Cardiac septum (tissue), 1 donor: ENCODE measurements around the gene PPARD. TPM values are rescaled to one million over a fixed set of nuclear protein-coding genes. Genes with fewer than 3 reads are reported as not detected.
A peak's percentile ranks its signal among the peaks of the same experiment; 100 is the strongest.
"Not testable (repeated sequence)": the region's sequence is repeated elsewhere in the genome, so short reads cannot be mapped to it uniquely, and the experiment has no call there.

Experiments used
- DNase-seq: peaks from one replicate; pipeline ENCODE4 v3.0.0-alpha.2; 2020; ENCODE audit warnings: low spot score
- intact Hi-C: fragments of 100-400 bp; cut with DNase I; formaldehyde crosslinking; loops from one replicate; pipeline ENCODE4 v1.14.0; 2022
- long read RNA-seq: library from polyadenylated mRNA; unstranded; transcript quantifications from one replicate; pipeline ENCODE4 v2.0.0, GENCODE V29; 2021
- total RNA-seq: library from RNA; stranded (reverse); fragmentation: NEBNext Ultra II Directional; extraction: Animal tissue kit (Norgen Biotek cat#: 25700); gene quantifications from one replicate; pipeline ENCODE4 v1.2.1, GENCODE V29; 2021
- donor health status: DM: no; HTN: no; CAD: no.

Gene PPARD
- total RNA-seq: 19.0 TPM
- long read RNA-seq, partial matches to known transcripts: 14 of 23 reads
- long read RNA-seq, other reads (novel, unspliced or antisense): 8 of 23 reads

GRCh38 chr6:35342258-35343091, at the start of gene PPARD:
Gene PPARD, plus strand, starts transcription at chr6:35342558. Its CDS starts 68,530 bp downstream, at chr6:35411088.
- intact Hi-C loops: loop anchor here (1.0 to 5.0 kb wide), 3 partner anchors 73 to 125 kb away; partner anchors contain the start of gene RPL10A
- DNase-seq: peak; percentile 100

GRCh38 chr6:35293681-35294080, 48.7 kb upstream of the PPARD start:
- intact Hi-C loops: loop anchor here (5.0 kb wide), 1 partner anchor 34 kb away; no protein-coding TSS in a partner anchor

DNA sequence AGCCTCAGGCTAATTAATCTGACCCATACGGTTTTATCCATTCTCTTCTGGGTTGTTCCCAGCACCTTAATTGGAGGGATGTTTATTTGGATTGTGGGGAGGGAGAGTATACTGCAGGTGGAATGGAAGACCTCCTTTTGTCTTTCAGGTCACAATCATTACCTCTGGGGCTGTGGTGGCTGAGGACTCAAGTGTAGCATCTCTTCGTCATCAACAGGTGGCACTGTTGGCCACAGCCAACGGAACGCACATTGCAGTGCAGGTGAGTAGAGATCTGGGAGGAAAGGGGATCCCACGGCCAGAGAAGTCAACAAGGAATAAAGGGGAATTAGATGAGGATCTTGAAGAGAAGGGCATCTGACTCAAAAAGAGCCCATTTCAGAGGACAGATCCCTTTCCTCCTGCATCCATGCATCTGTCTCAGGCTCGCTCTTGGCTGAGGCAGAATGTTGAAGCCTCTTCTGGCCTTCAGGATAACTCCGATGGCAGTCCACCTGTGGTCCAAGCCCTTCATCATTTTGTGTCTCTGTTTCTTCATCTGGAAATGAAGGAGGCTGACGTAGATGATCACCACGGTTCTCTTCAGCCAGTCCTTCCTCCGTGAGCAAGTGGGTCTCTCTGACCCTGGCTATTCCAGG, 47.9 kb upstream of the PPARD start:
- peak; percentile 73 for DNase-seq
- intact Hi-C loops: loop anchor here (5.0 kb wide), 1 partner anchor 33 kb away; no protein-coding TSS in a partner anchor

More at GRCh38 chr6:35293681-35294080, 48.7 kb upstream of the PPARD start:
- DNase-seq: peak; percentile 15

DNA sequence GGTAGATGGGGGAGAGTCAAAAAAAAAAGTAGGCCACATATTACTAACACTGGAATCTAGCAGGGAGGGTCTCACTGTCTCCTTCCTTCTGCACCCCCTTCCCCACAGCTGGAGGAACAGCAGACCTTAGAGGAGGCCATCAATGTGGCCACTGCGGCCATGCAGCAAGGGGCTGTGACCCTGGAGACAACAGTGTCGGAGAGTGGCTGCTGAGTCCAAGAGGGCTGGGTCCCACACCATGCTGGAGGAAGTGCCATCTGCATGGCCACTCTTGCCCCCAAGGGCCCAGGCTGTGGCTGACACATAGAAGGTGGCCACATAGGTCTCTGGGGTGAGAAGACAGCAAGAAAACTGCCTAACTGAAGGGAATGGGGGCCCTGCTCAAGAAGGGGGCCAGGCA, 47.3 kb upstream of the PPARD start:
- intact Hi-C loops: no loop called here
- DNase-seq: peak; percentile 27

GRCh38 chr6:35295521-35296315, 46.6 kb upstream of the PPARD start:
- intact Hi-C loops: no loop called here
- no peak for DNase-seq

DNA sequence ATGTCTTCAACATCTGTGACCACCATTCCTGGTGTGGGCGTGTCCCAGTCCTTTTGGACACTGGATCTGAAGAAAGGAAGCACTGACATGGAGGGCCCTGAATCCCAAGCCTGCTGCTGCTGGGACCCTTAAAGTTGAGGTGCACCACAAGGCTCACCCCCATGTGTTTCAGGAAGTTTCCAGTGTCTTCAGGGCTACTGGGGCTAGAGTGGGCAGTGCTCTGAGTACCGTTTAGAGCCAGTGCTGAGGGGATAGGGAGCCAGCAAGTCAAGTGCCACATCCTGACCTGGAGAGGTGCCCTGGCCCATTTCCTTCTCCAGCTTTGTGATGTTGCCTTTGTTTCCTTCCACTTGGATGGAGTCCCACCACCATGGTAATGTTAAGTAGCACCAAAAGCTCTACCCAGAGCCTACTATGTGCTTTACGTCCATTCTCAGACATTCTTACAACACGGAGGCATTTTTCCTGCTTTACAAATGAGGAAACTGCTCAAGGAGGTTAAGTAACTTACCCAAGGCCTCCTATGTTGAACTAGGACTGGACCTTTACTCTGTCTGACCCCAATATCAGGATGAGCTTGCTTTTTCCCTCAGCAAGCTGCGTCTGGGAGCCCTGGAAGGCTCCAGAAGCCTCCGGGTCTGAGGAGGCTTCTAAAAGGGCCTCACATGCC, 45.3 kb upstream of the PPARD start:
- intact Hi-C loops: loop anchor here (1.0 kb wide), 1 partner anchor 152 kb away; no protein-coding TSS in a partner anchor

GRCh38 chr6:35297601-35298481, 44.5 kb upstream of the PPARD start, which contains the start of gene DEF6:
Gene DEF6, plus strand, starts transcription at chr6:35297818. Its CDS starts 39 bp downstream, at chr6:35297857.
- intact Hi-C loops: loop anchor here (1.0 kb wide), 1 partner anchor 151 kb away; no protein-coding TSS in a partner anchor
- DNase-seq: peak; percentile 93

More for the DNA sequence above, 45.3 kb upstream of the PPARD start:
- peak; percentile 68 for DNase-seq

- peak; percentile 65 for DNase-seq
- intact Hi-C loops: no loop called here
These were observed 43.7 kb upstream of the PPARD start for GRCh38 chr6:35298625-35299140.

DNA sequence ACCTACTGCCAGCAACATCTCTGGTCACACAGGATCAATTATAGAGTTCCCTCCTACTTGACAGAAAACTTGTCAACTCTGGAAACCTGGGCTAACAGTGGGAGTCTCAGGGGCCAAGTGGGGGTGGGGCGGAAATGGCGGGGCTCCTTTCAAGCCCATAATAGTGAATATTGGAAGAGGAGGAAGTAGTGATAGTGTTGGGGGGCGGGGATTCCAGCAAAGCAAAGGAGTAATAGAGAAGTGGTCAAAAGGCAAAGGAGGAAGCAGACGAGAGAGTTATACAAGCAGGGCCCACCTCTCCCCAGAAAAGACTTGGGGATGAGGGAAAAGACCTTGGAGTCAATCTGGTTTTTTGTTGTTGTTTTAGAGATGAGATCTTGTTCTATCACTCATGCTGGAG, 42.7 kb upstream of the PPARD start:
- intact Hi-C loops: no loop called here
- peak; percentile 78 for DNase-seq

- intact Hi-C loops: no loop called here
- DNase-seq: peak; percentile 67
These were observed 41.5 kb upstream of the PPARD start for GRCh38 chr6:35300848-35301247.

DNA sequence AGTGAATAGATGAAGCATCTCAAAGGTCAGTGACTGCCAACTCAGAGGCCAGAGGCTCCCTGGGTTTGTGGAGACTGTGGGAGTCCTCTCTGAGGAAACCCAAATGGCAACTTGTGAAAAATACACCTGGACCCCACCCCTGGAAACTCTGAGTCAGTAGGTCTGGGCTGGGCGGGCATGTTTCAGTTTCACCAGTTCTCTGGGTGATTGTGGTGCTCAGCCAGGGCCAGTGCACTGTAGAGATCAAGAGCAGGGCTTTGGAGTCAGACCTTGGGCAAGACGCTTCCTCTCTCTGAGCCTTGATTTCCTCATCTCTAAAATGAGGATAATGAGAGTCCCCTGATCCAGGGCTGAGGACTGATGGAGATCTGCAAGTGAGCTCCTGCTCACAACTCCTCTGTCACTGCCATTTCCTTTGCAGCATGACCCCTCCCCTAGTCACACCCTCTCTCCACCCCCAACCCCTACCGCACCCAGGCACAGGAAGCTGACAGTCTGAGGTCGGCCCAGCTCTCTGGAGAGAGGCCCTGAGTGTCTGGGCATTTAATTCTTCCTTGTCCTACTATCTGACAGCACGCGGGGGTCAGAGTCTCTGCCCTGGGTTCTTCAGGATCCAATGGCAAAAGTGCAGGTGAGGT, 39.6 kb upstream of the PPARD start:
- DNase-seq: peak; percentile 86

GRCh38 chr6:35304299-35304698, 38.1 kb upstream of the PPARD start:
- intact Hi-C loops: no loop called here
- DNase-seq: peak; percentile 3

More for the DNA sequence above, 39.6 kb upstream of the PPARD start:
- intact Hi-C loops: no loop called here

DNA sequence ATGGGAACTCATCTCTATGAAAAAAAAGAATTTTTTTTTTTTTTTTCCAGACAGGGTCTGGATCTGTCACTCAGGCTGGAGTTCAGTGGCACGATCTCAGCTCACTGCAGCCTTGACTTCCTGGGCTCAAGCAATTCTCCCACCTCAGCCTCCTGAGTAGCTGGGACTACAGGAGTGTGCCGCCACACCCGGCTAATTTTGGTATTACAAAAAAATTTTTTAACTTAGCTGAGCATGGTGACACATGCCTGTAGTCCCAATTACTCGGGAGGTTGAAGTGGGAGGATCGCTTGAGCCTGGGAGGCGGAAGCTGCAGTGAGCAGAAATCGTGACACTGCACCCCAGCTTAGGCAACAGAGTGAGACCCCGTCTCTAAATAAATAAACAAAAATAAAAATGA, 37.2 kb upstream of the PPARD start:
- DNase-seq: peak; percentile 22
- intact Hi-C loops: no loop called here

DNA sequence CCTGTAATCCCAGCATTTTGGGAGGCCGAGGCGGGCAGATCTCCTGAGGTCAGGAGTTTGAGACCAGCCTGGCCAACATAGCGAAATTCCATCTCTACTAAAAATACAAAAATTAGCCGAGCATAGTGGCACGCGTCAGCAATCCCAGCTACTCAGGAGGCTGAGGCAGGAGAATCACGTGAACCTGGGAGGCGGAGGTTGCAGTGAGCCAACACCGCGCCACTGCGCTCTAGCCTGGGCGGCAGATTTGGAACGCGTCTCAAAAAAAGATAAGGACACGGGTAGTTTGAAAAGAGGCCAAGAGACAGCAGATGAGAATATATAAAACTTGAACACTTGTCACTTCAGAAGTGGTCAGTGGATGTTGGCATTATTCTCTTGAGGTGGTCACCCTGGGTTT, 35.2 kb upstream of the PPARD start:
- DNase-seq: peak; percentile 56
- intact Hi-C loops: not testable (repeated sequence)

GRCh38 chr6:35308543-35308942, 33.8 kb upstream of the PPARD start:
- intact Hi-C loops, DNase-seq: not testable (repeated sequence)

DNA sequence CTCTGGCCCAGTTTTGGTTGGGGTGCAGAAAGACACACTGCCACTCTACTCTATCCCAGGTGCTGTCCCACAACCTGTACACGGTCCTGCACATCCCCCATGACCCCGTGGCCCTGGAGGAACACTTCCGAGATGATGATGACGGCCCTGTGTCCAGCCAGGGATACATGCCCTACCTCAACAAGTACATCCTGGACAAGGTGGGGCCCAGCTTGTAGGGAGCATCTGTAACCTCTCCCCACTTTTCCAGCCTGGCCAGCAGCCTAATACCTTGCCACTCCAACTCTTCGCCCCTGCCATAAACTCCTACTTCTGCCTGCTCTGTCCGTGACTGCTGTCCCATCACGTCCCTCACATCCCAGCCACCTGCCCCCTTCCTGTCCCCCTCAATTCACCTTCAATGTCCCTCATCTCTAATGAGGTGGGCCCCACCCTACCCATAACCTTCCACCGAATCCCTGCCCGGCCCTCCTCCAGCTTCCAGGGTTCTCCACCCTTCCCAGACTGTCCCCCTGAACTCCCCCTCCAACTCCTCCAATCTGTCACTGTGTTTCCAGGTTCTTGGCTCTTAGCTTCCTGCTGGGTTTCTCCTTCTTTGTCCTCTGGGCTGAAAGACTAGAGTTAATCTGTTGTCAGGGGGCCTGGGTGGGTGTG, 32.6 kb upstream of the PPARD start:
- intact Hi-C loops: no loop called here
- peak; percentile 41 for DNase-seq
